Measurements from ENCODE around the gene SRSF11. TPM values are rescaled to one million over a fixed set of nuclear protein-coding genes. Genes with fewer than 3 reads are reported as not detected.

SRSF11 gene
- total and polyA plus RNA-seq, 9 donors: 113 to 195 (median 150) TPM

DNA sequence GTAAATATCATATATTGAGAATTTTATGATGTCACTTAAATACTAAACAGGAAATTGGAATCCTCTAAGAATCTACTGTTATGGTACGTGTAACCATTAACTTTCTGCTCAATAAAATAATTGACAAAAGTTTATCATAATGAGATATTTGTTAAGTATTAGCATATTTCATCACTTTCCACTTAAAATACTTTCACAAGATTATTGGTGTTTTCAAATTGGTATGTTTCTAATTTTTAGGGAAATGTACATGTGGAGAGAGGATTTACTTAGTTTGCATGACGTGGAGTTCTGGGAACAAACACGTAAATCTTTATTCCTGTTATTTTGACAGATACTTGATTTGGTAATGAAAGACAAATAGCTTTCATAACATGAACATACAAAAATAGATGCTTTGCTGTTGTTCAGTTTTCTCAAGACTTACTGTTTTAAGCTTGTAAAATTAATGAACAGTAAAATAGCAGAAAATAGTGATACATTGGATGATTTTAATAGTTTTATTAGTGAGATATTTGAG, 1.6 kb downstream of the SRSF11 start:
- WGBS, 3 donors: 24 to 31% (median 28%) methylated on average over 3 of the region's 3 CpGs
- intact Hi-C loops (cut with DNase I): no loop called here

DNA sequence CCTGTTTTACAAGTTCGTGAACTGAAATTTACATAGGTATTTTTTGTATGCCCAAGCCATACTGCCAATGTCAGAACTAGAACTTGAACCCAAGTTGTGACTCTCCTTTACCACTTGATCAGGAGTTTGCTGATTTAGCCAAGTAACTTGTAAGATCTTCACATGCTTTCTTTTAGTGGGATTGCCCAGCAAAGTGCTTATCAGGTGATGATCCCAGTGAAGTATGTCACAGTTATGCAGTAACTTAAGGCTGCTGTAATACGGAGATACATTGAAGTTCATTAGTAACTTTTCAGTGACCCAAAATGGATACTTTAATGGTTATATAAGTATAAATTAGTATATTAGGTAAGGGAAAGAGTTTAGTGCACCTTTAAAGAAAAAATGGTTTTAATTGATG, 3.8 kb downstream of the SRSF11 start:
- H3K27me3 ChIP-seq: no peaks in the 10 kb centered on the region
- intact Hi-C loops (cut with DNase I): no loop called here
- H3K4me3 ChIP-seq: no peak overlapping the region
- no peaks in the 10 kb centered on the region for H3K9me3 ChIP-seq
- WGBS, 3 donors: 79 to 90% (median 87%) methylated on average over 2 of the region's 2 CpGs
- no peaks in the 10 kb centered on the region for H3K36me3 ChIP-seq
- DNase-seq: no peak
- H3K27ac ChIP-seq: no peak overlapping the region
- TF ChIP-seq, protein P1, sequence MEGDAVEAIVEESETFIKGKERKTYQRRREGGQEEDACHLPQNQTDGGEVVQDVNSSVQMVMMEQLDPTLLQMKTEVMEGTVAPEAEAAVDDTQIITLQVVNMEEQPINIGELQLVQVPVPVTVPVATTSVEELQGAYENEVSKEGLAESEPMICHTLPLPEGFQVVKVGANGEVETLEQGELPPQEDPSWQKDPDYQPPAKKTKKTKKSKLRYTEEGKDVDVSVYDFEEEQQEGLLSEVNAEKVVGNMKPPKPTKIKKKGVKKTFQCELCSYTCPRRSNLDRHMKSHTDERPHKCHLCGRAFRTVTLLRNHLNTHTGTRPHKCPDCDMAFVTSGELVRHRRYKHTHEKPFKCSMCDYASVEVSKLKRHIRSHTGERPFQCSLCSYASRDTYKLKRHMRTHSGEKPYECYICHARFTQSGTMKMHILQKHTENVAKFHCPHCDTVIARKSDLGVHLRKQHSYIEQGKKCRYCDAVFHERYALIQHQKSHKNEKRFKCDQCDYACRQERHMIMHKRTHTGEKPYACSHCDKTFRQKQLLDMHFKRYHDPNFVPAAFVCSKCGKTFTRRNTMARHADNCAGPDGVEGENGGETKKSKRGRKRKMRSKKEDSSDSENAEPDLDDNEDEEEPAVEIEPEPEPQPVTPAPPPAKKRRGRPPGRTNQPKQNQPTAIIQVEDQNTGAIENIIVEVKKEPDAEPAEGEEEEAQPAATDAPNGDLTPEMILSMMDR (IDR thresholded peaks at IDR 0.05): no peak
- TF ChIP-seq EP300 (IDR thresholded peaks at IDR 0.05): no peak
- TF ChIP-seq POLR2A (IDR thresholded peaks at IDR 0.05): no peak
- peaks cover 9% of the 10 kb centered on the region for H3K4me1 ChIP-seq (ENCODE audit: insufficient read depth)

More for the DNA sequence above, 1.6 kb downstream of the SRSF11 start:
- Histone ChIP-seq H3K9me3 (no peaks in the 10 kb centered on the region), H3K36me3 (no peaks in the 10 kb centered on the region), H3K4me3 (no peak overlapping the region), H3K27ac (no peak overlapping the region), H3K27me3 (no peaks in the 10 kb centered on the region), H3K4me1 (ENCODE audit: insufficient read depth) (peaks cover 10% of the 10 kb centered on the region)
- no peak for DNase-seq
- TF ChIP-seq EP300 (IDR thresholded peaks at IDR 0.05): no peak
- no peak for TF ChIP-seq POLR2A (IDR thresholded peaks at IDR 0.05)
- TF ChIP-seq, protein P1 (IDR thresholded peaks at IDR 0.05): no peak

DNA sequence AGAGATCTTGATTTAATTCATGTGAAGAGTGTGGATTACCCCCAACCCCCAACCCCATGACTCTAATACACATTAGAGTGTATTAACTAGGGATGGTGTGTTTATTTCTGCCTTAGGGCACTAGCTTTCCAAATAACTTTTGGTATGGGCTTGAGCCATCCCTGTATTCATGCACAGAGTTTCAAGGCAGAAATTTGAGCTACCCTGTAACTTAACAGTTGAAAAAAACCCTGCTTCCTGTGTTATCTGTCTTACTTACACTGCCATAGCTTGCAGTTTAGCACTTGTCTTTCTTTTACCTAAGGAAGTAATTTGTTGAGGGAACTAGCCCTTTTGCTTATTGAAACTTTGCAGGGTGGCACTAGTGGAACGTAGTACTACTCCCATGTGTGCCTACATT, 6.3 kb downstream of the SRSF11 start:
- TF ChIP-seq, protein P1 (IDR thresholded peaks at IDR 0.05): no peak
- TF ChIP-seq POLR2A (IDR thresholded peaks at IDR 0.05) (no peak), EP300 (IDR thresholded peaks at IDR 0.05) (no peak)
- no peaks in the 10 kb centered on the region for H3K9me3 ChIP-seq
- no peaks in the 10 kb centered on the region for H3K36me3 ChIP-seq
- H3K4me3 ChIP-seq: no peak overlapping the region
- H3K4me1 ChIP-seq (ENCODE audit: insufficient read depth): peaks cover 8% of the 10 kb centered on the region
- WGBS, 3 donors: 33 to 51% (median 38%) methylated on average over 1 of the region's 1 CpG
- DNase-seq: no peak
- H3K27me3 ChIP-seq: no peaks in the 10 kb centered on the region
- intact Hi-C loops (cut with DNase I): no loop called here
- H3K27ac ChIP-seq: no peak overlapping the region

DNA sequence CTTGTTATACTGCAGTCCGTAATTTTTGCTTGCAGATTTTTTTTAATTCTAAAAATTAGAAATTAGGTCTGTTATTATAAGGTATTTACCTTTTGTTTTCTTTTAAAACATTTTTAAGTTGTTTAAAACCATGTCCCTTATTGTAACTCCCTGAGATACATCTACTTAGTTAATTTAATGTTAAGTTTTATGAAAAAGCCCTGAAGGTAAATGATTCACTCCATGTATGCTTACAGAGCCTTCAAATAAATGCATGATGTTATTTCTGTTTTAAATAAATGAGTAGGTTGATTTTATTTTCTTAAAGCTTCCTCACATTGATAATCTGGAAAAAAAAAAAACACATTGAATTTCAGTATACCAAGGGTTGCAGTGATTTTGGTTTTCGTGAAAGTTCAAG, 7.5 kb downstream of the SRSF11 start:
- Histone ChIP-seq H3K9me3 (no peaks in the 10 kb centered on the region), H3K36me3 (no peaks in the 10 kb centered on the region), H3K27me3 (no peaks in the 10 kb centered on the region), H3K4me3 (no peak overlapping the region), H3K27ac (no peak overlapping the region), H3K4me1 (ENCODE audit: insufficient read depth) (peaks cover 8% of the 10 kb centered on the region)
- DNase-seq: no peak
- intact Hi-C loops (cut with DNase I): no loop called here
- WGBS, 3 donors: 81 to 88% (median 85%) methylated on average over 2 of the region's 2 CpGs
- TF ChIP-seq, protein P1 (IDR thresholded peaks at IDR 0.05): no peak
- no peak for TF ChIP-seq POLR2A (IDR thresholded peaks at IDR 0.05)
- TF ChIP-seq EP300 (IDR thresholded peaks at IDR 0.05): no peak
